Measurements from ENCODE around the gene SGCA. TPM values are rescaled to one million over a fixed set of nuclear protein-coding genes. Genes with fewer than 3 reads are reported as not detected.

SGCA gene
- total and polyA plus RNA-seq, 2 donors (not counting 3 experiments of a cell fraction or from before 2014, with no cell fraction given): not detected

- Histone ChIP-seq H4K20me1 (replicated peaks; ENCODE audit: control insufficient read depth, extremely low read depth, insufficient read depth, low read length) (no peaks in the 10 kb centered on the region), H3K9me1 (replicated peaks; ENCODE audit: control insufficient read depth, extremely low read depth, insufficient read depth, low read length) (no peaks in the 10 kb centered on the region), H2AFZ (ENCODE audit: low read depth, low read length) (no peak overlapping the region), H3K9ac (replicated peaks; ENCODE audit: extremely low read depth, insufficient read depth, low read length) (no peak overlapping the region), H3K4me2 (ENCODE audit: insufficient read depth, low read length) (no peak overlapping the region), H3K36me3 (ENCODE audit: control insufficient read depth in 2 of 2, extremely low read depth in 1 of 2, insufficient read depth in 2 of 2, low read length in 2 of 2) (no peaks in the 10 kb centered on the region), H3K27me3 (ENCODE audit: control insufficient read depth in 2 of 2, insufficient read depth in 2 of 2, low read length in 2 of 2) (peaks cover 20 to 40% of the 10 kb centered on the region in 2 experiments), H3K4me1 (ENCODE audit: control insufficient read depth, extremely low read depth, insufficient read depth, low read length) (no peaks in the 10 kb centered on the region), H3K9me3 (replicated peaks; ENCODE audit: control insufficient read depth, insufficient read depth, low read length) (no peaks in the 10 kb centered on the region), H3K27ac (ENCODE audit: insufficient read depth, low read depth, low read length) (no peak overlapping the region), H3K79me2 (ENCODE audit: control insufficient read depth, insufficient read depth, low read length) (no peaks in the 10 kb centered on the region), H3K4me3 (replicated peaks in 1 of 3; ENCODE audit: insufficient read depth in 1 of 3, low read depth in 1 of 3, low read length in 3 of 3) (no peak overlapping the region)
- ChIA-PET CTCF (interaction anchor here (0.6 to 1.2 kb wide), 2 partner anchors 49 to 79 kb away, joined by 3 read pairs; no protein-coding TSS in a partner anchor), POLR2A (no interaction called here)
- BruUV-seq (replicated peaks): no TSS peak
- DNase-seq (ENCODE audit: low read depth, low spot score) (no peak), FAIRE-seq (no peak)
- intact Hi-C loops (cut with micrococcal nuclease) (no loop called here), dilution Hi-C loops (cut with MboI; ENCODE audit: extremely low pct_ligation_motif_present, low sequenced_read_pairs) (no loop called here)
- no peak for TF ChIP-seq MAX (IDR thresholded peaks at IDR 0.05; ENCODE audit: insufficient read depth, insufficient read length)
- TF ChIP-seq EZH2 (IDR thresholded peaks at IDR 0.05; ENCODE audit: borderline replicate concordance, low read depth, low read length, severe bottlenecking): no peak
- TF ChIP-seq JUN (IDR thresholded peaks at IDR 0.05; ENCODE audit: borderline replicate concordance, insufficient read depth, insufficient read length, low read depth): no peak
- no peak for TF ChIP-seq MYC (IDR thresholded peaks at IDR 0.05; ENCODE audit: low read depth, low read length)
- TF ChIP-seq CTCF (IDR thresholded peaks at IDR 0.05; ENCODE audit: extremely low read depth in 1 of 2, insufficient read depth in 1 of 2, low read depth in 1 of 2, low read length in 2 of 2): no peak
- no peak for TF ChIP-seq FOS (IDR thresholded peaks at IDR 0.05; ENCODE audit: borderline replicate concordance, insufficient read depth, low read length)
- TF ChIP-seq POLR2AphosphoS5 (IDR thresholded peaks at IDR 0.05; ENCODE audit: insufficient read depth, low read depth, low read length): no peak
Observed at GRCh38 chr17:50219939-50220465, 54.2 kb downstream of the SGCA start.

Measured in endothelial cell of umbilical vein (primary cell).